Measurements from ENCODE around the gene KLHL10. TPM values are rescaled to one million over a fixed set of nuclear protein-coding genes. Genes with fewer than 3 reads are reported as not detected.

KLHL10 gene
- total RNA-seq, 3 donors from 2014 or later (not counting 1 experiment from before 2014, with no cell fraction given): not detected

DNA sequence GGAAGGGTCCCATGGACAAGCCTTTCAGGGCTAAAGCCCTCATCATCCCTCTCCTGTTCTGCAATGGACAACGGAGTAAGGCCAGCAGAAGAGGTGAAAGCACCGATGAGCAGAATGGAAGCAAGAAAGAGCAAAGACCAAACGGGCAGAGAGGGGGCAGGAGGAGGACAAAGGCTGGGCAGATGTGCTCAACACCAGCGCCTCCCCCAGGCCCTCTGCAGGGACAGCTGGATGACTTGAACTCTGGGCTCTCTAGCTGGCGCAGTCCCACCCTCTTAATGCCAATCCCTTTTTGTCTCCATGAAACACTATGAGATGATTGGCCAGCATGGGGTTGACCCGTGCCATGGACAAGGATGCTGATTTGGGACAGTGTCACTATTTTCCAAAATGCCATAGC lies 59.1 kb downstream of the KLHL10 start:
- intact Hi-C loops (cut with micrococcal nuclease): no loop called here

More for the DNA sequence above, 59.1 kb downstream of the KLHL10 start:
- Mint-ChIP-seq H3K4me1 (peaks cover 0 to 5% of the 10 kb centered on the region in 2 donors), H3K36me3 (peaks cover 24% of the 10 kb centered on the region), H3K27ac (no peak overlapping the region), H3K4me3 (no peak overlapping the region), H3K9me3 (no peaks in the 10 kb centered on the region), H3K27me3 (ENCODE audit: low read depth in 2 of 2) (no peaks in the 10 kb centered on the region)
- Histone ChIP-seq H3K36me3 (ENCODE audit: control insufficient read depth, insufficient read depth, low read length) (peaks cover 81% of the 10 kb centered on the region), H3K27me3 (ENCODE audit: control insufficient read depth, insufficient read depth, low read length) (no peaks in the 10 kb centered on the region), H3K9me3 (ENCODE audit: control insufficient read depth, insufficient read depth, low read length) (no peaks in the 10 kb centered on the region), H3K4me3 (ENCODE audit: low read length) (no peak overlapping the region), H3K27ac (ENCODE audit: low read length) (no peak overlapping the region), H3K4me1 (ENCODE audit: control insufficient read depth, insufficient read depth, low read length) (no peaks in the 10 kb centered on the region)
- no peak for DNase-seq
- TF ChIP-seq, protein P1, sequence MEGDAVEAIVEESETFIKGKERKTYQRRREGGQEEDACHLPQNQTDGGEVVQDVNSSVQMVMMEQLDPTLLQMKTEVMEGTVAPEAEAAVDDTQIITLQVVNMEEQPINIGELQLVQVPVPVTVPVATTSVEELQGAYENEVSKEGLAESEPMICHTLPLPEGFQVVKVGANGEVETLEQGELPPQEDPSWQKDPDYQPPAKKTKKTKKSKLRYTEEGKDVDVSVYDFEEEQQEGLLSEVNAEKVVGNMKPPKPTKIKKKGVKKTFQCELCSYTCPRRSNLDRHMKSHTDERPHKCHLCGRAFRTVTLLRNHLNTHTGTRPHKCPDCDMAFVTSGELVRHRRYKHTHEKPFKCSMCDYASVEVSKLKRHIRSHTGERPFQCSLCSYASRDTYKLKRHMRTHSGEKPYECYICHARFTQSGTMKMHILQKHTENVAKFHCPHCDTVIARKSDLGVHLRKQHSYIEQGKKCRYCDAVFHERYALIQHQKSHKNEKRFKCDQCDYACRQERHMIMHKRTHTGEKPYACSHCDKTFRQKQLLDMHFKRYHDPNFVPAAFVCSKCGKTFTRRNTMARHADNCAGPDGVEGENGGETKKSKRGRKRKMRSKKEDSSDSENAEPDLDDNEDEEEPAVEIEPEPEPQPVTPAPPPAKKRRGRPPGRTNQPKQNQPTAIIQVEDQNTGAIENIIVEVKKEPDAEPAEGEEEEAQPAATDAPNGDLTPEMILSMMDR (IDR thresholded peaks at IDR 0.05): no peak
- no peak for ATAC-seq
- WGBS (ENCODE audit: insufficient coverage): 96% methylated on average over 6 of the region's 6 CpGs

Other genes with a start within 250 kb of the KLHL10 start
- not detected for gene KRT16, start 225.1 kb upstream of the KLHL10 start, total RNA-seq
- not detected for gene KRT17, start 213.2 kb upstream of the KLHL10 start, total RNA-seq
- gene EIF1, start 148.9 kb upstream of the KLHL10 start, total RNA-seq: 1,000 to 10,000 TPM; 2,034 to 2,368 (median 2,279) TPM
- not detected for gene GAST, start 125.5 kb upstream of the KLHL10 start, total RNA-seq
- not detected for gene HAP1, start 103.2 kb upstream of the KLHL10 start, total RNA-seq
- gene JUP, start 51.1 kb upstream of the KLHL10 start, total RNA-seq: 10 to 100 TPM in 1 of 3 donors, 1 to 10 TPM in 2; 1.8 to 12.1 (median 2.0) TPM
- 1 to 10 TPM; 6.9 to 8.9 (median 7.5) TPM for gene P3H4, start 25.9 kb upstream of the KLHL10 start, total RNA-seq
- 1 to 10 TPM; 5.6 to 8.8 (median 6.0) TPM for gene FKBP10, start 24.8 kb upstream of the KLHL10 start, total RNA-seq
- 1 to 10 TPM; 9.1 to 10.0 (median 9.8) TPM for gene NT5C3B, start 1.6 kb upstream of the KLHL10 start, total RNA-seq
- 10 to 100 TPM; 19.4 to 29.0 (median 28.2) TPM for gene KLHL11, start 27.6 kb downstream of the KLHL10 start, total RNA-seq
- 100 to 1,000 TPM in 2 of 3 donors, 10 to 100 TPM in 1; 86.5 to 106 (median 106) TPM for gene ACLY, start 81.1 kb downstream of the KLHL10 start, total RNA-seq
- gene ODAD4, start 92.8 kb downstream of the KLHL10 start, total RNA-seq: 1 to 10 TPM in 1 of 3 donors, under 1 TPM in 2; 0.70 to 2.9 (median 0.95) TPM
- gene CNP, start 129.0 kb downstream of the KLHL10 start, total RNA-seq: 10 to 100 TPM; 32.4 to 44.8 (median 38.2) TPM
- 100 to 1,000 TPM; 123 to 159 (median 149) TPM for gene DNAJC7, start 179.6 kb downstream of the KLHL10 start, total RNA-seq
- gene NKIRAS2, start 182.3 kb downstream of the KLHL10 start, total RNA-seq: 10 to 100 TPM; 17.5 to 20.9 (median 19.3) TPM
- under 1 TPM; 0.25 to 0.28 (median 0.26) TPM for gene C17orf113, start 212.8 kb downstream of the KLHL10 start, total RNA-seq

Data from natural killer cell (primary cell).